ENCODE results near the gene ZNF33B. TPM values are rescaled to one million over a fixed set of nuclear protein-coding genes. Genes with fewer than 3 reads are reported as not detected.

The ZNF33B gene
- total and polyA plus RNA-seq, 9 of the 15 experiments (the other 6 are each of a cell fraction or from before 2014, with no cell fraction given), result 6.9 to 23.9 (median 15.4) TPM

GRCh38 chr10:42638055-42638820 is at the start of gene ZNF33B (continued):
- peak; percentile 76 for TF ChIP-seq E2F1 (CRISPR knock-in tag; IDR thresholded peaks at IDR 0.05)
- TF ChIP-seq ZNF347 (CRISPR knock-in tag; IDR thresholded peaks at IDR 0.05; ENCODE audit: low read depth), result no peak
- no peak for TF ChIP-seq MBD1 (CRISPR knock-in tag; IDR thresholded peaks at IDR 0.05)
- peak; percentile 16 for TF ChIP-seq ASH1L (IDR thresholded peaks at IDR 0.05; ENCODE audit: borderline replicate concordance, low read depth, partially characterized antibody)
- TF ChIP-seq POLR3A (IDR thresholded peaks at IDR 0.05; ENCODE audit: borderline replicate concordance, extremely low read depth, insufficient read depth, insufficient read length), result no peak
- no peak for TF ChIP-seq HBP1 (CRISPR knock-in tag; IDR thresholded peaks at IDR 0.05)
- no peak for TF ChIP-seq ELK3 (CRISPR knock-in tag; IDR thresholded peaks at IDR 0.05)
- no peak for TF ChIP-seq SNAPC5 (CRISPR knock-in tag; IDR thresholded peaks at IDR 0.05)
- no peak for TF ChIP-seq ZNF174 (CRISPR knock-in tag; IDR thresholded peaks at IDR 0.05)
- peak; percentile 34; the same call in 1 of the 2 replicates for TF ChIP-seq DIDO1 (tag; IDR thresholded peaks at IDR 0.05; ENCODE audit: low read depth)
- TF ChIP-seq MEF2A (IDR thresholded peaks at IDR 0.05; ENCODE audit: control insufficient read depth, low read depth, low read length), result no peak
- TF ChIP-seq TCF3 (CRISPR knock-in tag; IDR thresholded peaks at IDR 0.05), result peak; percentile 38; the same call in 1 of the 2 replicates
- TF ChIP-seq MCM7 (IDR thresholded peaks at IDR 0.05), result no peak
- TF ChIP-seq NELFE (IDR thresholded peaks at IDR 0.05; ENCODE audit: insufficient read depth, insufficient read length), result no peak
- no peak; a peak in 1 of 4 replicates for TF ChIP-seq ETV6 (IDR thresholded peaks at IDR 0.05; ENCODE audit: borderline replicate concordance in 1 of 2, low read depth in 2 of 2, low read length in 1 of 2)
- TF ChIP-seq ETV6 (CRISPR knock-in tag; IDR thresholded peaks at IDR 0.05; ENCODE audit: borderline replicate concordance), result no peak
- TF ChIP-seq SIN3A (IDR thresholded peaks at IDR 0.05; ENCODE audit: borderline replicate concordance in 2 of 2, control insufficient read depth in 1 of 2, low read depth in 2 of 2, low read length in 2 of 2), result peak; percentile 7 to 84; a peak in 2 of 4 replicates
- TF ChIP-seq ZNF507 (tag; conservative IDR thresholded peaks at IDR 0.05), result no peak
- no peak for TF ChIP-seq THRA (IDR thresholded peaks at IDR 0.05)
- peak; percentile 98 for TF ChIP-seq RBFOX2 (IDR thresholded peaks at IDR 0.05; ENCODE audit: low read depth, low read length)
